Activated CD8-positive, alpha-beta T cell treated with anti-CD3 and anti-CD28 coated beads for 36 hours (primary cell): Measurements from ENCODE around the gene DACT3. TPM values are rescaled to one million over a fixed set of nuclear protein-coding genes. Genes with fewer than 3 reads are reported as not detected.
A peak's percentile ranks its signal among the peaks of the same experiment; 100 is the strongest.

ENCODE experiments used
- ATAC-seq: fragments of 200-7000 bp; cut with Tn5 transposase; one replicate; pipeline ENCODE4 v1.10.0; 2021; ENCODE audit warnings: mild to moderate bottlenecking, moderate library complexity
- CTCF ChIA-PET: fragments of 350-600 bp; sonication (Branson Sonifier 250); formaldehyde crosslinking; loops from one replicate; lab custom pipeline; 2021; ENCODE audit warnings: antibody characterized with exemption; lab: Charles Lee
- POLR2A ChIA-PET: fragments of 350-600 bp; sonication (Branson Sonifier 250); formaldehyde crosslinking; loops from one replicate; lab custom pipeline; 2021; ENCODE audit warnings: antibody characterized with exemption; lab: Charles Lee
- DNase-seq: peaks from one replicate; pipeline ENCODE4 v3.0.0-alpha.2; 2020
- H3K27ac Mint-ChIP-seq: one replicate; pipeline ENCODE4 v1.8.0; 2021; ENCODE audit warnings: mild to moderate bottlenecking, mixed read lengths
- H3K27me3 Mint-ChIP-seq: one replicate; pipeline ENCODE4 v1.8.0; 2021; ENCODE audit warnings: mixed read lengths
- H3K36me3 Mint-ChIP-seq: one replicate; pipeline ENCODE4 v1.8.0; 2021; ENCODE audit warnings: low read depth, mixed read lengths
- H3K4me1 Mint-ChIP-seq: one replicate; pipeline ENCODE4 v1.8.0; 2021; ENCODE audit warnings: low read depth, mixed read lengths
- H3K4me3 Mint-ChIP-seq: one replicate; pipeline ENCODE4 v1.8.0; 2021; ENCODE audit warnings: mild to moderate bottlenecking, moderate library complexity, mixed read lengths
- H3K9me3 Mint-ChIP-seq: one replicate; pipeline ENCODE4 v1.8.0; 2021; ENCODE audit warnings: mixed read lengths
- intact Hi-C: fragments of 100-400 bp; cut with micrococcal nuclease; formaldehyde crosslinking; loops from one replicate; pipeline ENCODE4 v1.10.0; 2022
- total RNA-seq, 2 experiments: library from RNA; stranded (reverse); gene quantifications; one replicate each; pipeline ENCODE4 v1.2.3, GENCODE V29; 2021
- TF ChIP-seq, protein P1 (sequence below): fragments of 200-600 bp; IDR thresholded peaks from one replicate; pipeline ENCODE4 v1.8.0; 2022; ENCODE audit warnings: antibody characterized with exemption, mild to moderate bottlenecking

Gene DACT3
- total RNA-seq, 2 experiments from 2014 or later, result 5.8 to 6.1 TPM

DNA sequence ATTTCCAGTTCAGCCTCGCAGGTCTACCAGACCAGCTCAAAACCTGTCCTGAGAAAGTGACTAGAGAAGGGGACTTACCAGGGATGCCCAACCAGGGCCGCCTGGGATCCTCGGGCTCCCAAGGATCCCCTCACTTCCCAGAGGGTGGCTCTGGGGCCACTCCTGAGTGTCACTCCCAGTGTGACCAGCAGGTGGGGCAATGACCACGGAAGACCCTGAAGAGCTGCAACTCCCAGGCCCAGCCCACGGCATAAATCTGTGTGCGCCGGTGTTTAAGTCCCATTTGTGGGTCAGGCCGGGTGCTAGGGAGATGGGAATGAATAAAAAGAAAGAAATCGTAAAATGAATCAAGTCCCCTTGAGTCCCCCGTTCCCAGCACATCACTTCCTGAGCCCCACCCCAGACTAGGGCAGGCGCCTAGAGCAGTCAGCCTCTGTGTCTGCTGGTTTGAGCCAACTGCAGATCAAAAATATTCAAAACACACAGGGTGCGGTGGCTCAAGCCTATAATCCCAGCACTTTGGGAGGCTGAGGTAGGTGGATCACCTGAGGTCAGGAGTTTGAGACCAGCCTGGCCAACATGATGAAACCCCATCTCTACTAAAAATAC lies 46.8 kb downstream of the DACT3 start:
- Mint-ChIP-seq H3K27me3 (no peaks in the 10 kb centered on the region), H3K4me1 (peaks cover 72% of the 10 kb centered on the region), H3K9me3 (no peaks in the 10 kb centered on the region), H3K27ac (peak overlapping the region; percentile 89), H3K4me3 (peak overlapping the region; percentile 32), H3K36me3 (peaks cover 38% of the 10 kb centered on the region)
- ATAC-seq, result peak; percentile 55
- POLR2A ChIA-PET, result interaction anchor here (0.6 to 14.9 kb wide), 7 partner anchors 9 to 114 kb away, joined by 3 to 232 read pairs (median 3); partner anchors contain the start of gene CALM3
- CTCF ChIA-PET, result interaction anchor here (0.6 to 19.7 kb wide), 22 partner anchors 8 to 131 kb away, joined by 3 to 300 read pairs (median 5); partner anchors contain the start of genes CALM3, DACT3, GNG8 and PTGIR
- DNase-seq, result peak; percentile 92
- intact Hi-C loops, result loop anchor here (1.0 to 10.0 kb wide), 2 partner anchors 48 to 111 kb away; no protein-coding TSS in a partner anchor
- TF ChIP-seq, protein P1, sequence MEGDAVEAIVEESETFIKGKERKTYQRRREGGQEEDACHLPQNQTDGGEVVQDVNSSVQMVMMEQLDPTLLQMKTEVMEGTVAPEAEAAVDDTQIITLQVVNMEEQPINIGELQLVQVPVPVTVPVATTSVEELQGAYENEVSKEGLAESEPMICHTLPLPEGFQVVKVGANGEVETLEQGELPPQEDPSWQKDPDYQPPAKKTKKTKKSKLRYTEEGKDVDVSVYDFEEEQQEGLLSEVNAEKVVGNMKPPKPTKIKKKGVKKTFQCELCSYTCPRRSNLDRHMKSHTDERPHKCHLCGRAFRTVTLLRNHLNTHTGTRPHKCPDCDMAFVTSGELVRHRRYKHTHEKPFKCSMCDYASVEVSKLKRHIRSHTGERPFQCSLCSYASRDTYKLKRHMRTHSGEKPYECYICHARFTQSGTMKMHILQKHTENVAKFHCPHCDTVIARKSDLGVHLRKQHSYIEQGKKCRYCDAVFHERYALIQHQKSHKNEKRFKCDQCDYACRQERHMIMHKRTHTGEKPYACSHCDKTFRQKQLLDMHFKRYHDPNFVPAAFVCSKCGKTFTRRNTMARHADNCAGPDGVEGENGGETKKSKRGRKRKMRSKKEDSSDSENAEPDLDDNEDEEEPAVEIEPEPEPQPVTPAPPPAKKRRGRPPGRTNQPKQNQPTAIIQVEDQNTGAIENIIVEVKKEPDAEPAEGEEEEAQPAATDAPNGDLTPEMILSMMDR, result peak; percentile 96

- ATAC-seq (no peak), DNase-seq (no peak)
- H3K9me3 Mint-ChIP-seq, result no peaks in the 10 kb centered on the region
- CTCF ChIA-PET, result interaction anchor here (0.6 to 19.7 kb wide), 19 partner anchors 10 to 131 kb away, joined by 3 to 300 read pairs (median 5); partner anchors contain the start of genes CALM3, DACT3, GNG8 and PTGIR
- no peak overlapping the region for H3K27ac Mint-ChIP-seq
- intact Hi-C loops, result loop anchor here (10.0 kb wide), 1 partner anchor 111 kb away; no protein-coding TSS in a partner anchor
- peaks cover 37% of the 10 kb centered on the region for H3K36me3 Mint-ChIP-seq
- H3K27me3 Mint-ChIP-seq, result no peaks in the 10 kb centered on the region
- POLR2A ChIA-PET, result interaction anchor here (0.8 to 14.9 kb wide), 6 partner anchors 9 to 115 kb away, joined by 3 to 232 read pairs (median 4); partner anchors contain the start of gene CALM3
- H3K4me3 Mint-ChIP-seq, result no peak overlapping the region
- TF ChIP-seq, protein P1, result no peak
- peaks cover 69% of the 10 kb centered on the region for H3K4me1 Mint-ChIP-seq
Measured at GRCh38 chr19:46613525-46613924, 47.5 kb downstream of the DACT3 start.

DNA sequence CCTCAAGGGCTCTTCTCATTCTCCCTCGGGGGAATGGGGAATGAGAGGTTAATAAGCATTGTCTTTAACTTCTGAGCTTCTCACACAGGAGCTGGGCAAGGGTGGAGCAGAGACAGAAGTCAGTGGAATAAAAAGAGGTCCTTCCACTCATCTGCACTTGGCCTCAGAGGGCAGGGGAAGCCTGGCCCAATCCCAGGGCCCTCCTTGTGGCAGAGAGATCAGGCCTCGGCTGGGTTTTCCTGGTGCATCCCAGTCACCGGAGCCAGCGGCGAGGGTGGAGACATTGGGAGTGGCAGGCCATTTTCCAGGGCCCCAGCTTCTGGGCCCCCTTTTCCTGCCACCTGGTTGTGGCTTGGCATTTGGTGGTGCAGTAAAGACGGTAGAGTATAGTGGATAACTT lies 49.2 kb downstream of the DACT3 start:
- Mint-ChIP-seq H3K9me3 (no peaks in the 10 kb centered on the region), H3K4me1 (peaks cover 62% of the 10 kb centered on the region), H3K4me3 (peak overlapping the region; percentile 22), H3K36me3 (peaks cover 51% of the 10 kb centered on the region), H3K27me3 (no peaks in the 10 kb centered on the region), H3K27ac (peak overlapping the region; percentile 72)
- CTCF ChIA-PET, result interaction anchor here (1.0 to 19.7 kb wide), 10 partner anchors 10 to 142 kb away, joined by 3 to 300 read pairs (median 8); partner anchors contain the start of genes CALM3 and DACT3
- DNase-seq, result no peak
- POLR2A ChIA-PET, result interaction anchor here (0.8 to 14.9 kb wide), 14 partner anchors 7 to 111 kb away, joined by 3 to 232 read pairs (median 5); partner anchors contain the start of genes CALM3, DACT3 and PTGIR
- intact Hi-C loops, result loop anchor here (10.0 kb wide), 1 partner anchor 113 kb away; no protein-coding TSS in a partner anchor
- no peak for ATAC-seq
- TF ChIP-seq, protein P1, result no peak

GRCh38 chr19:46610851-46611770 lies 49.9 kb downstream of the DACT3 start:
- intact Hi-C loops, result loop anchor here (10.0 kb wide), 1 partner anchor 114 kb away; no protein-coding TSS in a partner anchor
- peaks cover 61% of the 10 kb centered on the region for H3K4me1 Mint-ChIP-seq
- H3K27ac Mint-ChIP-seq, result peak overlapping the region; percentile 72
- ChIA-PET CTCF (interaction anchor here (1.2 to 19.7 kb wide), 7 partner anchors 9 to 143 kb away, joined by 4 to 300 read pairs (median 10); partner anchors contain the start of genes CALM3 and DACT3), POLR2A (interaction anchor here (0.6 to 14.9 kb wide), 21 partner anchors 6 to 646 kb away, joined by 3 to 232 read pairs (median 4); partner anchors contain the start of genes CALM3, DACT3, GNG8 and PTGIR)
- H3K27me3 Mint-ChIP-seq, result no peaks in the 10 kb centered on the region
- no peaks in the 10 kb centered on the region for H3K9me3 Mint-ChIP-seq
- peaks cover 58% of the 10 kb centered on the region for H3K36me3 Mint-ChIP-seq
- ATAC-seq (peak; percentile 17), DNase-seq (peak; percentile 49)
- TF ChIP-seq, protein P1, result no peak
- H3K4me3 Mint-ChIP-seq, result peak overlapping the region; percentile 31
